ENCODE data around the gene FANCD2. TPM values are rescaled to one million over a fixed set of nuclear protein-coding genes. Genes with fewer than 3 reads are reported as not detected.

Gene FANCD2
- 1.8 and 3.9 TPM in 2 replicates for total RNA-seq

DNA sequence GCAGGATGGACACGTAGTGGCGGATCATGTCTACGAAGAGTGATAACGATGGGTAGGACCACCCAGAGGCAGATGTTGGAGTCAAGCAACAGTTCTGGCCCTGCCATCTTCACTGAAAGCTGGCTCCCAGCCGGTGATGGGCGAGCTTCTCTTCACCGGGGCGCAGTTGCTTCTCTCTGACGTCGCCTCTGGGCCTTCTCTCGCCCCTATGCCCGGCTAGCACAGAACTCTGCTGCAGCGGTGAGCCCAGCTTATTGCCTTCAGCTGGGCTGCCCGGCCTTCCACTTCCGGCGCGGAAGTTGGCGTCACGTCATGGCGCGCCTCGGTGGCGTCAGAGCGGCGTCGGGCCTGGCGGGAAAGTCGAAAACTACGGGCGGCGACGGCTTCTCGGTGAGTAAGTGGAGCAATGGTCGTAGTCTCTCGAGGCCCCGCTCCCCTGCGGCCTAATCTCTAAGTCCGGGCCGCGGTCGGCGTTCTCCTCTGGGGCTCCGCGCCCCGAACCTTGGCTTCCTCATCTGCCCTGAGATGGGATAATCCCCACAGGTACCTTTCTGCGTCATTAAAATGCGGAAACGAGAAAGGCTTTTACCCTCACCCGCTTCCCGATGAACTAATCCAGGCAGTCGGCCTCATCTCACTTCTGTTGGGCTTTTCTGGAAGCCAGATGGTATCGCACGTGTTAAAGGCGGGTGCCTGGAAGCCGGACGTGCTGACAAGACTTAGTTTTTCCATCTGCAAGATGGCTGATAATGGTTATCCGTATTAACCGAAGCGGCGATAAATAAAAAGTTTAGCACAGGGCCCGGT lies at the start of gene FANCD2:
TSS of gene FANCD2 (plus strand) at position 354 of the 807 bp plus-strand sequence. CDS start 2,221 bp downstream, outside the sequence.

DNA sequence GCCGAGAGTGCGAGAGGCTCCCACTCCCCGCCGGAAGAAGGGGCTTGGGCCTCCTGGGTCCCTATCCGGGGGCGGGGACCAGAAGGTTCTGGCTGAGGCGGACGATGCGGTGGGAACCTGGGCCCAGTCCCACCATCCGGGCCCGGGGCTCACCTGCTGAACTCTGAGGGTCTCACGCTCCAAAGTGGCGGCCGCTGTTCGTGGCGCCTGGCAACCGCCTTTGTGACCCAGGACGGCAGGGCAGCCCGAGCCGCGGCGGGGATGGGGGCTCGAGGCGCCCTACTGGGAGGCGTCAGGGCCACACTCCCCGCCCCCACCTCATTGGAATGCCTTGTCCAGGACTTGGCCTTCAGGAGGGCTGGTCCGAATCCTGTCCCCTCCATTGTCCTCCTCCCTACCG lies 81.9 kb downstream of the FANCD2 start, which contains the start of gene FANCD2OS:
TSS of gene FANCD2OS (minus strand) at position 165 of the 400 bp plus-strand sequence. CDS start 3,481 bp downstream, outside the sequence.

GRCh38 chr3:10115326-10116137 lies 89.3 kb downstream of the FANCD2 start, which contains the start of gene BRK1:
Gene BRK1, plus strand, starts transcription at chr3:10115675. Its CDS starts 27 bp downstream, at chr3:10115702.

Other genes starting within 250 kb of the FANCD2 start
- gene TADA3, start 234.0 kb upstream of the FANCD2 start, total RNA-seq = 69.6 and 72.4 TPM in 2 replicates
- 111 and 190 TPM in 2 replicates for gene ARPC4, start 233.4 kb upstream of the FANCD2 start, total RNA-seq
- gene TTLL3, start 216.2 kb upstream of the FANCD2 start, total RNA-seq = 19.8 and 20.2 TPM in 2 replicates
- 29.1 and 46.4 TPM in 2 replicates for gene RPUSD3, start 182.4 kb upstream of the FANCD2 start, total RNA-seq
- 8.2 and 92.0 TPM in 2 replicates for gene CIDEC, start 146.2 kb upstream of the FANCD2 start, total RNA-seq
- 50.6 and 66.1 TPM in 2 replicates for gene JAGN1, start 135.8 kb upstream of the FANCD2 start, total RNA-seq
- gene IL17RE, start 123.6 kb upstream of the FANCD2 start, total RNA-seq = 0.23 and 4.9 TPM in 2 replicates
- gene IL17RC, start 109.3 kb upstream of the FANCD2 start, total RNA-seq = 31.6 and 113 TPM in 2 replicates
- 11.2 and 35.9 TPM in 2 replicates for gene CRELD1, start 92.6 kb upstream of the FANCD2 start, total RNA-seq
- 2.7 and 4.3 TPM in 2 replicates for gene PRRT3, start 74.0 kb upstream of the FANCD2 start, total RNA-seq
- 39.6 and 60.6 TPM in 2 replicates for gene EMC3, start 39.6 kb upstream of the FANCD2 start, total RNA-seq
- not detected in 2 replicates for gene FANCD2OS, start 81.8 kb downstream of the FANCD2 start, total RNA-seq
- gene BRK1, start 89.2 kb downstream of the FANCD2 start, total RNA-seq = 133 and 149 TPM in 2 replicates
- gene VHL, start 115.3 kb downstream of the FANCD2 start, total RNA-seq = 35.7 and 40.9 TPM in 2 replicates
- 1.5 and 2.0 TPM in 2 replicates for gene IRAK2, start 138.5 kb downstream of the FANCD2 start, total RNA-seq
- 6.3 and 8.3 TPM in 2 replicates for gene TATDN2, start 222.0 kb downstream of the FANCD2 start, total RNA-seq